Spinal cord (tissue), 10 donors: ENCODE measurements around the gene APOL1. TPM values are rescaled to one million over a fixed set of nuclear protein-coding genes. Genes with fewer than 3 reads are reported as not detected.
A peak's percentile ranks its signal among the peaks of the same experiment; 100 is the strongest.

Experiments
- DNase-seq, 6 donors: peaks; one replicate each; pipeline versions ENCODE4 v3.0.0 to v3.0.0-alpha.2; 2013 to 2015; ENCODE audit warnings: low spot score in 6 of 6, low read depth in 4 of 6
- H3K27ac ChIP-seq: one replicate; pipeline ENCODE4 v1.5.1; 2013; ENCODE audit warnings: low read depth, low read length, control low read depth
- H3K27me3 ChIP-seq: one replicate; pipeline ENCODE4 v1.6.1; 2013; ENCODE audit warnings: low read length; ENCODE audit not compliant: control insufficient read depth, insufficient read depth
- H3K36me3 ChIP-seq: one replicate; pipeline ENCODE4 v1.6.1; 2013; ENCODE audit warnings: low read length; ENCODE audit not compliant: control insufficient read depth, insufficient read depth
- H3K4me1 ChIP-seq: one replicate; pipeline ENCODE4 v1.6.1; 2013; ENCODE audit warnings: low read length; ENCODE audit not compliant: control insufficient read depth, insufficient read depth
- H3K4me3 ChIP-seq: one replicate; pipeline ENCODE4 v1.5.1; 2013; ENCODE audit warnings: low read depth, low read length, control low read depth
- H3K9me3 ChIP-seq: one replicate; pipeline ENCODE4 v1.6.1; 2013; ENCODE audit warnings: low read length; ENCODE audit not compliant: control insufficient read depth, insufficient read depth
- WGBS: methylation state at CpG from one replicate; pipeline ENCODE4 v1.1.5; 2013; ENCODE audit warnings: missing lambda C conversion rate; ENCODE audit not compliant: insufficient coverage; 5-methylcytosine and 5-hydroxymethylcytosine counted together
- polyA plus RNA-seq, 2 donors: library from polyadenylated mRNA; unstranded; fragments of 120-200 nt; gene quantifications; one replicate each; pipeline ENCODE4 v1.2.1, GENCODE V29; 2013; ENCODE audit not compliant: insufficient read length in 2 of 2
- total RNA-seq, 2 donors: library from RNA; depleted of rRNA in 1 of 2; stranded (reverse); fragments of 120-200 nt in 1 of 2; fragments of >200 nt in 1 of 2; gene quantifications; one replicate each; pipeline versions ENCODE4 v1.2.3 to v1.2.4, GENCODE V29; 2013 to 2014
- donor health status: healthy.

APOL1 gene
- total and polyA plus RNA-seq, 4 donors = 1.7 to 5.7 (median 4.6) TPM

DNA sequence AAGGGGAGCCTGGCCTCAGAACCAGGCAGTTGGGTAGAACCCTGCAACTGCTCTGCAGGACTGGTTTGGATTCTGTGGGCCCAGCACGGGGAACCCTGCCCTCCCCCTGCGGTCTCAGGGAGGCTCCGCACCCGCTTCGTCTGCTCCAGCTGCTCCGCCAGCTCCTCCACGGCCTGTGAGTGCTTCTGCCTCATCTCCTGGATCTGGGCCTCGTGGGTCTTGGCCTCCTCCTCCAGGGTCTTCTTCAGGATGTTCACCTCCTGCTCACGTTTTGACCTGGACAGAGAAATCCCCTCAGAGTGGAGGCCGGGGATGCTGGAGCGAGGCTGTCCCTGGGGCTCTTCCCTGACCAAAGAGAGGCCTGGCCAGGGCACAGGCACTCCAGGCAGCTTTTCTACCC, 41.9 kb downstream of the APOL1 start:
- no peak for DNase-seq
- H3K27me3 ChIP-seq = no peaks in the 10 kb centered on the region
- 95% methylated on average over 11 of the region's 11 CpGs for WGBS
- no peaks in the 10 kb centered on the region for H3K9me3 ChIP-seq
- H3K36me3 ChIP-seq = peaks cover 88% of the 10 kb centered on the region
- H3K4me1 ChIP-seq = no peaks in the 10 kb centered on the region
- no peak overlapping the region for H3K4me3 ChIP-seq
- H3K27ac ChIP-seq = no peak overlapping the region

DNA sequence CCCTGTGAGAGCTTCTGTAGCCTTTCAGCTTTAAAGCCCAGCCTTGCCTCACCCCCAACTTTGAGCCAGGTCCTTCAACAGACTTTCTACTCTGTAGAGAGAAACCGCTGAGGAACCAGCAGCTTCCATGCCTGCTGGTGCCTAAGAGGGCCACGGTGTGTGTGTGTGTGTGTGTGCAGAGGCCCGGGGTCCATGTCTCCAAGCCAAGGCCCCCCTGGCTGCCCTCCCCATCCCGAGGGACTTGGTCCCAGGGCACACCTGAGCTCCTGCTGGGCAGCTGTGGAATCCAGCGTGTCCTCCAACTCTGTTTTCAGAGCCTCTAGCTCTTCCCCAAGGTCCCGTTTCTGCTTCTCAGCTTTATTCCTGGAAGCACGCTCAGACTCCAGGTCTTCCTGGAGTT, 42.3 kb downstream of the APOL1 start:
- DNase-seq = no peak
- Histone ChIP-seq H3K4me1 (no peaks in the 10 kb centered on the region), H3K27ac (no peak overlapping the region), H3K9me3 (no peaks in the 10 kb centered on the region), H3K27me3 (no peaks in the 10 kb centered on the region), H3K4me3 (no peak overlapping the region), H3K36me3 (peaks cover 90% of the 10 kb centered on the region)
- WGBS = 91% methylated on average over 6 of the region's 7 CpGs

DNA sequence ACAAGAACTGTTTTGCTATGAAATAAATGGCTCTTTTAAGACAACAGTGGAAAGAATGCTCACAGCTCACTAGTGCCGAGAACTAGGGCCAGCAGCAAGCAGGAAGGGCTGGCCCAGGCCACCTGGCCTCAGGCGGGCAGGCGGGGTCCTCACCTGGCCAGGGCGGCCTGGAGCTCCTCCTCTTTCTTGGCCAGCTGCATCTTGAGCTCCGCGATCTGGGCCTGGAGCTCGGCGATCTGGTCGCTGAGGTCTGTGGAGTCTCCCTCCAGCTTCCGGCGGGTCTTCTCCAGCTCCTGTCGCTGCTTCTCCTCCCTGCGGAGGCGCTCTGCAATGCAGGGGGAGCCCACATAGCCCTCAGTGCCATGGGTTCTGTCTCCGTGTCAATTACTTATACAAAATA, 43.8 kb downstream of the APOL1 start:
- Histone ChIP-seq H3K27me3 (no peaks in the 10 kb centered on the region), H3K4me3 (no peak overlapping the region), H3K4me1 (peaks cover 4% of the 10 kb centered on the region), H3K27ac (no peak overlapping the region), H3K9me3 (no peaks in the 10 kb centered on the region), H3K36me3 (peaks cover 98% of the 10 kb centered on the region)
- DNase-seq = no peak
- WGBS = 98% methylated on average over 15 of the region's 15 CpGs

DNA sequence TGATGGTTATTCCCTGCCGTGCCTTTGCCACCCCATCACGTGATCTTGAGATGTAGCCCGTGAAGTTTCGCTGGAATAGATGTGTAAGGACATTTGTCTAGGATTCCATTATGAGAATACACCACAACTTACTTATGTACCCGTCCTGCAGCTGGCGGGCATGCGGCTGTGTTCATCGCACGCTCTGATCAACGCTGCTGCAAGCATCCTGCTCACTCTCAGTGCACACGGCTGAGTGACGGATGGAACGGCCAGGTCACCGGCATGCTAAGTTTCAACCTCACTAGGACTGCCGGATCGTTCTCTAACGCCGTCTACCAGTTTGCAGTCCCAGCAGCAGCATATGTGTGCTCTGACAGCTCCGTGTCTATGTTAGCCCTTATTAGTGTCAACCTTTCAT, 44.6 kb downstream of the APOL1 start:
- peaks cover 95% of the 10 kb centered on the region for H3K36me3 ChIP-seq
- no peaks in the 10 kb centered on the region for H3K9me3 ChIP-seq
- no peaks in the 10 kb centered on the region for H3K27me3 ChIP-seq
- peaks cover 4% of the 10 kb centered on the region for H3K4me1 ChIP-seq
- H3K4me3 ChIP-seq = no peak overlapping the region
- no peak for DNase-seq
- H3K27ac ChIP-seq = no peak overlapping the region
- 93% methylated on average over 15 of the region's 19 CpGs for WGBS

DNA sequence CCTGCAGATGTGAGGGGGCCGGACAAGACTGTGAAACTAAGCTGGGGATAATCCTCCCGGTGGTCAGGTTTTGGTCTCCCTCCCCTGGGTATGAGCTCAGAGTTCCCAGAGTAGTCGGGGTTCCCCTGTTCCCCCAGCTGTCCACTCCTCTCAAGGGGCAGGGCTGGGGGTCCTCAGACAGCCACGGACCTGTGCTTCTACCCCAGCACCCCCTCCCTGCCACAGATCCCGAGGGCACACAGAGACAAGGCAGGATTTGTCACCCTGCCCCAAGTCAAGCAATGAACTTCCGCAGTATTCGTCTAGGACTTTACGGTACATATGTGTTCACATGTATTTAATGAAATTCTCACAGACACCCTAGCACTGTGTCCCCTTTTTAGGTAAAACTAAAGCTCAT, 45.2 kb downstream of the APOL1 start:
- H3K9me3 ChIP-seq = no peaks in the 10 kb centered on the region
- H3K4me1 ChIP-seq = peaks cover 4% of the 10 kb centered on the region
- WGBS = 94% methylated on average over 5 of the region's 8 CpGs
- H3K4me3 ChIP-seq = no peak overlapping the region
- peaks cover 95% of the 10 kb centered on the region for H3K36me3 ChIP-seq
- no peak overlapping the region for H3K27ac ChIP-seq
- DNase-seq = no peak
- no peaks in the 10 kb centered on the region for H3K27me3 ChIP-seq

- 94% methylated on average over 9 of the region's 13 CpGs for WGBS
- no peak overlapping the region for H3K4me3 ChIP-seq
- no peaks in the 10 kb centered on the region for H3K9me3 ChIP-seq
- peaks cover 93% of the 10 kb centered on the region for H3K36me3 ChIP-seq
- no peak overlapping the region for H3K27ac ChIP-seq
- H3K4me1 ChIP-seq = peaks cover 4% of the 10 kb centered on the region
- no peak for DNase-seq
- H3K27me3 ChIP-seq = no peaks in the 10 kb centered on the region
These were observed 45.7 kb downstream of the APOL1 start for GRCh38 chr22:36298601-36299000.

DNA sequence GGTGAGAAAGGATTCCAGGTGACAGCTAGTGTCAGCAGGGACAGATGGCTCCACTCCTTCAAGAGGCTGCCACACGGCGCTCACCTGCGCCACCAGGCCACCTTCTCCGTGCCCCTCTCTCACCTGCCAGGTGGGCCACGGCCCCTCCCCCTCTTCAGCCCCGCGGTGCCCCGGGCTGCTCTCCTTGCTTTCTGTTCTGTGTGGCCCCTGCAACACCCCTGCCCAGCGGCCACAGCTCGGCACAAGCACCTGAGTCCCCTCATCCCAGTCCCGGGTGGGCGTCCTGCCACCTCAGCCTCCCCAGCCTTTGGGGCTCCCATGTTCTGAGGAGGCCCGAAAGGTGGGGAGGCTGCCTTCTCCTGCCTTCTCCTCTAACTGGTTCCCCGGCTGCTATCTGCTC, 46.4 kb downstream of the APOL1 start:
- Histone ChIP-seq H3K9me3 (no peaks in the 10 kb centered on the region), H3K27me3 (no peaks in the 10 kb centered on the region), H3K4me3 (no peak overlapping the region), H3K36me3 (peaks cover 93% of the 10 kb centered on the region), H3K4me1 (peaks cover 4% of the 10 kb centered on the region), H3K27ac (no peak overlapping the region)
- WGBS = 89% methylated on average over 14 of the region's 14 CpGs
- DNase-seq = no peak

GRCh38 chr22:36299911-36300310, 47.0 kb downstream of the APOL1 start:
- peaks cover 4% of the 10 kb centered on the region for H3K4me1 ChIP-seq
- H3K4me3 ChIP-seq = no peak overlapping the region
- DNase-seq = no peak
- H3K27ac ChIP-seq = no peak overlapping the region
- peaks cover 93% of the 10 kb centered on the region for H3K36me3 ChIP-seq
- no peaks in the 10 kb centered on the region for H3K27me3 ChIP-seq
- WGBS = 96% methylated on average over 12 of the region's 12 CpGs
- no peaks in the 10 kb centered on the region for H3K9me3 ChIP-seq

GRCh38 chr22:36300396-36301212, 47.7 kb downstream of the APOL1 start:
- no peak overlapping the region for H3K27ac ChIP-seq
- H3K4me1 ChIP-seq = peaks cover 4% of the 10 kb centered on the region

GRCh38 chr22:36301384-36301828, 48.5 kb downstream of the APOL1 start:
- peaks cover 94% of the 10 kb centered on the region for H3K36me3 ChIP-seq
- H3K27ac ChIP-seq = no peak overlapping the region
- no peak overlapping the region for H3K4me3 ChIP-seq
- H3K4me1 ChIP-seq = peaks cover 4% of the 10 kb centered on the region
- no peaks in the 10 kb centered on the region for H3K9me3 ChIP-seq
- 37% methylated on average over 10 of the region's 13 CpGs for WGBS
- no peaks in the 10 kb centered on the region for H3K27me3 ChIP-seq
- DNase-seq = peak in 5 of 6 donors; percentile 27 to 88 (median 51)

More at GRCh38 chr22:36300396-36301212, 47.7 kb downstream of the APOL1 start:
- H3K4me3 ChIP-seq = no peak overlapping the region
- no peaks in the 10 kb centered on the region for H3K27me3 ChIP-seq
- 96% methylated on average over 23 of the region's 24 CpGs for WGBS
- peaks cover 92% of the 10 kb centered on the region for H3K36me3 ChIP-seq
- DNase-seq = no peak
- H3K9me3 ChIP-seq = no peaks in the 10 kb centered on the region
